ENCODE measurements around the gene TTBK1.
"Not testable (repeated sequence)": the region's sequence is repeated elsewhere in the genome, so short reads cannot be mapped to it uniquely, and the experiment has no call there.

Gene TTBK1

GRCh38 chr6:43287717-43288679 lies 44.7 kb downstream of the TTBK1 start:
- no peak for DNase-seq (ENCODE audit: low read depth in 2 of 2)

- DNase-seq (ENCODE audit: low read depth in 2 of 2) = no peak
Observed at GRCh38 chr6:43290339-43290904, 47.1 kb downstream of the TTBK1 start.

- DNase-seq (ENCODE audit: low read depth in 2 of 2) = no peak
Observed at GRCh38 chr6:43290905-43291355, 47.6 kb downstream of the TTBK1 start.

- DNase-seq (ENCODE audit: low read depth in 2 of 2) = no peak
Observed at GRCh38 chr6:43291708-43292107, 48.4 kb downstream of the TTBK1 start.

- DNase-seq (ENCODE audit: low read depth in 2 of 2) = no peak
Observed at GRCh38 chr6:43292341-43292740, 49.1 kb downstream of the TTBK1 start.

GRCh38 chr6:43292763-43293318 lies 49.6 kb downstream of the TTBK1 start:
- DNase-seq (ENCODE audit: low read depth in 2 of 2) = no peak

GRCh38 chr6:43293698-43294097 lies 50.4 kb downstream of the TTBK1 start:
- DNase-seq (ENCODE audit: low read depth in 2 of 2) = no peak

GRCh38 chr6:43294536-43294935 lies 51.3 kb downstream of the TTBK1 start:
- no peak for DNase-seq (ENCODE audit: low read depth in 2 of 2)

GRCh38 chr6:43295456-43295855 lies 52.2 kb downstream of the TTBK1 start:
- DNase-seq (ENCODE audit: low read depth in 2 of 2) = no peak

GRCh38 chr6:43296780-43297497 lies 53.7 kb downstream of the TTBK1 start:
- no peak for DNase-seq (ENCODE audit: low read depth in 2 of 2)

- no peak for DNase-seq (ENCODE audit: low read depth in 2 of 2)
Observed at GRCh38 chr6:43297644-43298564, 54.6 kb downstream of the TTBK1 start, which contains the start of gene SLC22A7. Gene SLC22A7, plus strand, starts transcription at chr6:43298260. Its CDS starts 99 bp downstream, at chr6:43298359.

- no peak for DNase-seq (ENCODE audit: low read depth in 2 of 2)
Observed at GRCh38 chr6:43298565-43299337, 55.5 kb downstream of the TTBK1 start.

GRCh38 chr6:43299338-43300293 lies 56.3 kb downstream of the TTBK1 start:
- DNase-seq (ENCODE audit: low read depth in 2 of 2) = no peak

GRCh38 chr6:43301081-43301870 lies 58.0 kb downstream of the TTBK1 start:
- DNase-seq (ENCODE audit: low read depth in 2 of 2) = no peak

- no peak for DNase-seq (ENCODE audit: low read depth in 2 of 2)
Observed at GRCh38 chr6:43302126-43302525, 58.8 kb downstream of the TTBK1 start.

GRCh38 chr6:43303006-43303405 lies 59.7 kb downstream of the TTBK1 start:
- DNase-seq (ENCODE audit: low read depth in 2 of 2) = not testable (repeated sequence)

GRCh38 chr6:43303751-43304331 lies 60.6 kb downstream of the TTBK1 start:
- no peak for DNase-seq (ENCODE audit: low read depth in 2 of 2)

- no peak for DNase-seq (ENCODE audit: low read depth in 2 of 2)
Observed at GRCh38 chr6:43304361-43304760, 61.1 kb downstream of the TTBK1 start.

Data from stimulated activated CD4-positive, alpha-beta T cell treated with anti-CD3 and anti-CD28 coated beads, Interleukin-15, amount 100 ng/mL, for 48 hours (primary cell).